Measurements from ENCODE around the gene STAT3. TPM values are rescaled to one million over a fixed set of nuclear protein-coding genes. Genes with fewer than 3 reads are reported as not detected.

STAT3 gene
- total and polyA plus RNA-seq, 9 of the 15 experiments (the other 6 are each of a cell fraction or from before 2014, with no cell fraction given): 90.0 to 179 (median 114) TPM

- in situ Hi-C loops (cut with MboI): no loop called here
- Histone ChIP-seq H3K4me2 (ENCODE audit: insufficient read depth, low read length) (no peak overlapping the region), H2AFZ (ENCODE audit: low read depth, low read length) (no peak overlapping the region), H3K9me3 (replicated peaks; ENCODE audit: control insufficient read depth, insufficient read depth, low read depth, low read length) (no peaks in the 10 kb centered on the region), H4K20me1 (replicated peaks; ENCODE audit: control insufficient read depth, insufficient read depth, low read length) (peaks cover 2% of the 10 kb centered on the region; the same call in 1 of the 2 replicates), H3K4me1 (replicated peaks in 1 of 2; ENCODE audit: control insufficient read depth in 2 of 2, insufficient read depth in 2 of 2, low read length in 2 of 2) (peaks cover 23 to 28% of the 10 kb centered on the region in 2 experiments; a peak in 4 of 5 replicates), H3K36me3 (ENCODE audit: control insufficient read depth, insufficient read depth, low read length) (peaks cover 41% of the 10 kb centered on the region), H3K79me2 (ENCODE audit: control insufficient read depth, insufficient read depth, low read length) (peaks cover 89% of the 10 kb centered on the region), H3K4me3 (no peak overlapping the region), H3K9ac (ENCODE audit: insufficient read depth in 1 of 2, low read depth in 2 of 2, low read length in 2 of 2) (no peak overlapping the region), H3K9me1 (ENCODE audit: control insufficient read depth, insufficient read depth, low read length) (no peaks in the 10 kb centered on the region), H3K27me3 (ENCODE audit: control insufficient read depth in 2 of 2, insufficient read depth in 2 of 2, low read length in 2 of 2) (no peaks in the 10 kb centered on the region), H3K27ac (ENCODE audit: extremely low read depth, low read depth, low read length) (no peak overlapping the region)
- DNase-seq (ENCODE audit: extremely low read depth in 1 of 4, low spot score in 3 of 4) (no peak), ATAC-seq (no peak), FAIRE-seq (no peak)
- 60% methylated on average over 3 of the region's 3 CpGs for WGBS (ENCODE audit: insufficient coverage, low coverage, missing lambda C conversion rate)
- POLR2A ChIA-PET: interaction anchor here (0.6 to 1.7 kb wide), 5 partner anchors 9 to 106 kb away, joined by 3 to 10 read pairs (median 4); partner anchors contain the start of gene CAVIN1
- intact Hi-C loops (cut with micrococcal nuclease): no loop called here
- TF ChIP-seq, protein P1, sequence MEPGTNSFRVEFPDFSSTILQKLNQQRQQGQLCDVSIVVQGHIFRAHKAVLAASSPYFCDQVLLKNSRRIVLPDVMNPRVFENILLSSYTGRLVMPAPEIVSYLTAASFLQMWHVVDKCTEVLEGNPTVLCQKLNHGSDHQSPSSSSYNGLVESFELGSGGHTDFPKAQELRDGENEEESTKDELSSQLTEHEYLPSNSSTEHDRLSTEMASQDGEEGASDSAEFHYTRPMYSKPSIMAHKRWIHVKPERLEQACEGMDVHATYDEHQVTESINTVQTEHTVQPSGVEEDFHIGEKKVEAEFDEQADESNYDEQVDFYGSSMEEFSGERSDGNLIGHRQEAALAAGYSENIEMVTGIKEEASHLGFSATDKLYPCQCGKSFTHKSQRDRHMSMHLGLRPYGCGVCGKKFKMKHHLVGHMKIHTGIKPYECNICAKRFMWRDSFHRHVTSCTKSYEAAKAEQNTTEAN (CRISPR knock-in tag; IDR thresholded peaks at IDR 0.05): no peak
- TF ChIP-seq ZNF384 (IDR thresholded peaks at IDR 0.05; ENCODE audit: low read depth, low read length) (peak; percentile 78), HMG20A (CRISPR knock-in tag; conservative IDR thresholded peaks at IDR 0.05) (no peak)
- no TSS peak for BruUV-seq (replicated peaks)
- CTCF ChIA-PET (ENCODE audit: low intra/inter-chr PET ratio): no interaction called here
These were observed 25.3 kb upstream of the STAT3 start for GRCh38 chr17:42413464-42414040.
